ENCODE results near the gene TMEM178A.

Gene TMEM178A

GRCh38 chr2:39715822-39716221 lies 50.1 kb downstream of the TMEM178A start:
- no peak for DNase-seq (ENCODE audit: low spot score)

GRCh38 chr2:39717067-39717466 lies 51.4 kb downstream of the TMEM178A start:
- DNase-seq (ENCODE audit: low spot score): no peak

DNA sequence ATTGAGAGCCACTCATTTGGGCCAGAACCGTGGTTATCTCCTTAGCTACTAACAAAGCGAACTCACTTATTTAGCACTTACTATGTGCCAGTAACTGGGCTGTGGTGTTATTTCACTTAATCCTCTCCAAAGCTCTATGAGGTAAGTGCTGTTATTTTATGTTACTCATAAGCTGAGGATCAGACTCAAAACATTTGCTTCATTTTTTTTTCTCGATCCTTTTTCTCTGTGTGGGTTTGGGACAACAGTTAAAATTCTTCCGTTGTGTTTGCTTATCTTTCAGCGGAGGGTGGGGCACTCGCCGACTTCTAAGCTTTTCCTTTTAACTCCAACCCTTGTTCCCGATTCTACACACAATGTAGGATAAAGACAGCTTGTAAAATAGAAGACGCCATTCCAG lies 52.8 kb downstream of the TMEM178A start:
- DNase-seq (ENCODE audit: low spot score): no peak

GRCh38 chr2:39719317-39719716 lies 53.6 kb downstream of the TMEM178A start:
- DNase-seq (ENCODE audit: low spot score): no peak

DNA sequence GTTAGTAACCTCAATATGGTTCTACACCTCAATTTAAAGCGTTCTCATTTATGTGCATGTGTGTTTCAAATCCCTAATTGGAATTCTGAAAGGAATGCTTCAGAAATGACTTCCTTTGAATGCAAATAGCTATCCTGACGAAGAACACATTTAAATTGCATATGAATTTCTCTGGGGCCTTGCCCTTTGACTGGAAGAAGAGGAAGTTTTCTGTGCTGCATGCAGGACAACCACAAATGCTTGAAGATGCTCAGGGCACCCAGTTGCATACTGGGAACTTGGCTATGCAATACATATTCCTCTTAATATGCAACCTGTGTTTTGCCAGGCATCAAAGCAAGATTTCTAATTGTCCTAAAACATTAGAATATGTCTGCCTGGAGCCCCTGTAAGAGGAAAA lies 55.3 kb downstream of the TMEM178A start:
- no peak for DNase-seq (ENCODE audit: low spot score)

GRCh38 chr2:39723497-39723896 lies 57.8 kb downstream of the TMEM178A start:
- no peak for DNase-seq (ENCODE audit: low spot score)

GRCh38 chr2:39723946-39724827 lies 58.5 kb downstream of the TMEM178A start:
- DNase-seq (ENCODE audit: low spot score): no peak

DNA sequence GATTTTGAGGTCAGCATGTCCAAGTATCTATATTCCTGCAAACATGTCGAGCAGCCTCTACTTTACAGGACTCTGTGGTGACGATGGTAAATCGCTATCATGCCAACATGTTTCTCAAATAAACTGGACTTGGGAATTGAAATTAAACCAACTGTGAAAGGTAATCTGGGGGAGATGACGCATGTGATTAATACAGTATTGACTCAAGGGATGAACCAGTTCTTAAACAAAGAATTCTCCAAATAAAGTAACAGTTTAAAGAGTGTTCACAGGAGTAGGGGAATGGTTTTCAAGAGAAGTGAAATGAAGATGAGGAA lies 59.1 kb downstream of the TMEM178A start:
- no peak for DNase-seq (ENCODE audit: low spot score)

- DNase-seq (ENCODE audit: low spot score): no peak
Measured at GRCh38 chr2:39725401-39725800, 59.7 kb downstream of the TMEM178A start.

- peak; percentile 23 for DNase-seq (ENCODE audit: low spot score)
Measured at GRCh38 chr2:39728085-39728484, 62.4 kb downstream of the TMEM178A start.

GRCh38 chr2:39728941-39729351 lies 63.2 kb downstream of the TMEM178A start:
- peak; percentile 45 for DNase-seq (ENCODE audit: low spot score)

GRCh38 chr2:39730276-39730675 lies 64.6 kb downstream of the TMEM178A start:
- no peak for DNase-seq (ENCODE audit: low spot score)

GRCh38 chr2:39730685-39731302 lies 65.1 kb downstream of the TMEM178A start:
- no peak for DNase-seq (ENCODE audit: low spot score)

- no peak for DNase-seq (ENCODE audit: low spot score)
Measured at GRCh38 chr2:39731546-39731945, 65.8 kb downstream of the TMEM178A start.

- no peak for DNase-seq (ENCODE audit: low spot score)
Measured at GRCh38 chr2:39732482-39732881, 66.8 kb downstream of the TMEM178A start.

GRCh38 chr2:39733070-39733674 lies 67.5 kb downstream of the TMEM178A start:
- DNase-seq (ENCODE audit: low spot score): no peak

DNA sequence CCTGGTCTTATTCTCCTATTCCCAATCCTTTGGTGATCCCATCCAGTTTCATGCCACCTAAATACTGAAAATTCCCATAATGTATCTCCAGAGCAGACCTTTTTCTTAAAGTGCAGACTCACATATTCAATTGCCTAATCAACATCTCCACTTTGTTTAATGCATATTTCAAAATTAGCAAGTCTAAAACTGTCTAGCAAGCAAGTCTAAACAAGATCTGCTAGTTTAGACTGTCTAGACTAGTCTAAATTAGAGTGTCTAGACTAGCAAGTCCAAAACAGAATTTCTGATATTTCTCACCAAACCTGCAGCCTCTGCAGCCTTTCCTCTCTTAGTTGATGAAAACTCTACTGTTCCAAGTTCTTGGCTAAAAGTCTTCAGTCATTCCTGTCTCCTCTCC lies 68.7 kb downstream of the TMEM178A start:
- no peak for DNase-seq (ENCODE audit: low spot score)

DNA sequence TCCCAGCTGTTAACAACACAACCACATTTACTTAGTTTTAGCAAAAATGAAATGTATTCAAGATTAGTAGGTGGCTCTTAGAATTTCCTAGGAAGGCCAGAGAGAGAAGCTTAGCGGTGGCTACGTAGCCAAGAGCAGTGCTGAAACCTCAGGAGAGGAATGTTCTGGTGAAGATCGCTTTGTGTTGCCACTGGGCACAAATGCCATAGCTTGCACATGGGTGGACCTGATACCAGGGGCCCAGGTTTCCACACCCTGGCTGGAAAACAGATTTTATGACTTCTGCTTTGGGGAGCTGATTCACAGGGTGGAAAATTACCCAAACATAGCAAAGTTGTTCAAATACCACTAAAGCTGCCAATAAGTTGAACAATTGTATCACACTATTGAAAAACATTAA lies 69.9 kb downstream of the TMEM178A start:
- peak; percentile 29 for DNase-seq (ENCODE audit: low spot score)

DNA sequence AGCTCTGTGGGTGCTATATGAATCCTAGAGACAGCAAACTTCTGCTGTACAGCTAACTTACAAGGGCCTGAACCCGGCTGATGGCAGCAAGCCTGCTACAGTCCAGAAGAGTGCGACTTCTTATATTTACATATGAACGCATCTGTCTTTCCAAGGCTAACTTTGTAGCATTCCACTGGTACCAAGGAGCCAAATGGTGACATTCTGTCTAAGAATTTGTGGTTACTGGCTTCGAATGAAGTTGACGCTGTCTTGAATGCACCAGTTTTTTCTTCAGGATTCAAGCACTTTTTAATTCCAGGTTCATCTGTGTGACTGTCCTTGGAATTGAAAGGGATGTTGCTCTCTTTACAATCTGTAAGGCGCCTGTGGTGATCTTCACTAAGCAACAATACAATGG lies 70.9 kb downstream of the TMEM178A start:
- peak; percentile 67 for DNase-seq (ENCODE audit: low spot score)

DNA sequence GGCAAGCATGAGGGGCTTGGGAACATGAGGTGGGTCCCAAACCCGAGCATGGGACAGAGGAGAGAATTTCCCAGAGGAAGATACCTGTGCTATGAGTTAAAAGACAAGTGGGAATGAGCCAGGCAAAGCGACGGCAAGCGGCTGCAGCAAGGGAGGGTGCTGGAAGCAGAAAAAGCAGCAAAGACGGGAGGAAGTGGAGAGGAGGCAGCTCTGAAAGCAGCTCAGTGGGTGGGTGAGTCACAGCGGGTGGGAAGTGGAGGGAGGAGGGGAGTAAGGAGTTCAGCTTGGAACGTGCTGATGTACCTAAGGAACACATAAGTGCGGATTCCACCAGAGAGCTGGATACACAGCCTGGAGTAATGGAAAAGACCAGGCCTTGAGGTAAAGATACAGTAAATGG lies 71.9 kb downstream of the TMEM178A start:
- DNase-seq (ENCODE audit: low spot score): peak; percentile 85

GRCh38 chr2:39738936-39739335 lies 73.2 kb downstream of the TMEM178A start:
- peak; percentile 42 for DNase-seq (ENCODE audit: low spot score)

- DNase-seq (ENCODE audit: low spot score): no peak
Measured at GRCh38 chr2:39739386-39739785, 73.7 kb downstream of the TMEM178A start.

DNA sequence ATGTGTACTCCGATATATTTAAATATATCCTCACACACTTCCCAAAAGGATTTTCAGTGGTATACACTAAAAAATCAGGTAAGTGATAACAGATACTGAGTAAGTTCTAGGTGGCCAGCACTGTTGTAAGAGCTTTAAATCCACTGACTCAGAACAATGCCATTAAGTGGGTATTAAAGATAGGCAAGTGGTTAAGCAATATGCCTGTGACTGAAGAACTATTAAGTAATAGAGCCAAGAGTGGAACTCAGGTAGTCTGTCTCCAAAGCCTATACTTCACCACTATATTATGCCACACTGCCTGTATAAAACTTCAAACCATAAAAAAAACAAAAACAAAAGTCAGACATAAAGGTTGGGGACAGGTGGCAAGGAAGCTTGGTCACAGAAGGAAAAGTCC lies 76.2 kb downstream of the TMEM178A start:
- DNase-seq (ENCODE audit: low spot score): no peak
